PC-3 (cell line): ENCODE results near the gene STK11. TPM values are rescaled to one million over a fixed set of nuclear protein-coding genes. Genes with fewer than 3 reads are reported as not detected.

Experiments
- ATAC-seq: fragments of 200-7000 bp; cut with Tn5 transposase; 2 replicates; pipeline ENCODE4 v1.9.1; 2020; ENCODE audit warnings: mild to moderate bottlenecking, moderate library complexity
- BruUV-seq: library from RNA; stranded (reverse); fragments of 400-500 nt; replicated peaks from 2 replicates; lab custom pipeline; 2021; lab: Mats Ljungman, UMichigan
- CTCF ChIA-PET: fragments of 300-600 bp; sonication (Branson Sonifier 250); formaldehyde crosslinking; loops from one replicate; lab custom pipeline; 2022; ENCODE audit warnings: antibody characterized with exemption; lab: Charles Lee
- POLR2A ChIA-PET: fragments of 300-600 bp; sonication (Branson Sonifier 250); formaldehyde crosslinking; loops from one replicate; lab custom pipeline; 2022; ENCODE audit warnings: antibody characterized with exemption; ENCODE audit not compliant: unreplicated experiment; lab: Charles Lee
- DNase-seq: peaks from one replicate; pipeline ENCODE4 v3.0.0-alpha.2; 2015
- H2AFZ ChIP-seq: fragments of 300-600 bp; sonication (generic); 2 replicates; pipeline ENCODE4 v1.6.0; 2016; ENCODE audit warnings: antibody characterized with exemption, low read length
- H3F3A ChIP-seq: fragments of 300-600 bp; sonication (generic); one replicate; pipeline ENCODE4 v1.6.0; 2017; ENCODE audit warnings: antibody characterized with exemption, low read length, control low read depth, mild to moderate bottlenecking; ENCODE audit not compliant: unreplicated experiment
- H3K27ac ChIP-seq: fragments of 300-600 bp; sonication (generic); 2 replicates; pipeline ENCODE4 v1.5.1; 2016; ENCODE audit warnings: mild to moderate bottlenecking, low read length
- H3K27me3 ChIP-seq: fragments of 300-600 bp; sonication (generic); 2 replicates; pipeline ENCODE4 v1.6.1; 2016; ENCODE audit warnings: low read length, mixed read lengths
- H3K36me3 ChIP-seq: fragments of 300-600 bp; sonication (generic); 2 replicates; pipeline ENCODE4 v1.6.1; 2016; ENCODE audit warnings: low read depth, mixed run types, low read length, mixed read lengths
- H3K4me1 ChIP-seq: fragments of 300-600 bp; sonication (generic); 2 replicates; pipeline ENCODE4 v1.5.1; 2016; ENCODE audit warnings: low read length; ENCODE audit not compliant: insufficient read depth
- H3K4me2 ChIP-seq: fragments of 300-600 bp; sonication (generic); 2 replicates; pipeline ENCODE4 v1.6.0; 2016; ENCODE audit warnings: low read length
- H3K4me3 ChIP-seq: fragments of 300-600 bp; sonication (generic); 2 replicates; pipeline ENCODE4 v1.5.1; 2016; ENCODE audit warnings: mild to moderate bottlenecking, low read length, mixed read lengths
- H3K79me2 ChIP-seq: fragments of 300-600 bp; sonication (generic); 2 replicates; pipeline ENCODE4 v1.6.1; 2017; ENCODE audit warnings: low read length, mixed read lengths
- H3K9ac ChIP-seq: fragments of 300-600 bp; sonication (generic); 2 replicates; pipeline ENCODE4 v1.6.0; 2016; ENCODE audit warnings: mild to moderate bottlenecking, low read length
- H3K9me2 ChIP-seq: fragments of 300-600 bp; sonication (generic); replicated peaks from 2 replicates; pipeline ENCODE4 v1.6.1; 2016; ENCODE audit warnings: mixed run types, low read length, mixed read lengths
- H3K9me3 ChIP-seq: fragments of 300-600 bp; sonication (generic); 2 replicates; pipeline ENCODE4 v1.6.1; 2016; ENCODE audit warnings: low read length, mixed read lengths
- H4K20me1 ChIP-seq: fragments of 300-600 bp; sonication (generic); 2 replicates; pipeline ENCODE4 v1.6.1; 2016; ENCODE audit warnings: low read length, mixed read lengths
- EZH2 ChIP-seq: fragments of 300-600 bp; sonication (generic); IDR thresholded peaks from one replicate; pipeline ENCODE4 v1.6.1; 2017; ENCODE audit warnings: antibody characterized with exemption, mild to moderate bottlenecking, low read length; ENCODE audit not compliant: unreplicated experiment
- EZH2phosphoT487 ChIP-seq: fragments of 300-600 bp; sonication (generic); IDR thresholded peaks from 2 replicates; pipeline ENCODE4 v1.6.1; 2018; ENCODE audit warnings: mild to moderate bottlenecking, antibody characterized with exemption, low read length, borderline replicate concordance
- intact Hi-C: fragments of 100-400 bp; cut with micrococcal nuclease; formaldehyde crosslinking; loops from 2 replicates; pipeline ENCODE4 v1.9.0; 2023
- total RNA-seq: library from RNA; depleted of rRNA; stranded (reverse); fragments of >200 nt; gene quantifications from 2 replicates; pipeline ENCODE4 v1.2.3, GENCODE V29; 2014
- TF ChIP-seq, protein P1 (sequence below): fragments of 300-600 bp; sonication (generic); conservative IDR thresholded peaks from 2 replicates; pipeline ENCODE4 v1.5.1; 2017; ENCODE audit warnings: antibody characterized with exemption, low read depth, mild to moderate bottlenecking, low read length

STK11 gene
- total RNA-seq, 1 experiment from 2014 or later: 82.4 TPM

DNA sequence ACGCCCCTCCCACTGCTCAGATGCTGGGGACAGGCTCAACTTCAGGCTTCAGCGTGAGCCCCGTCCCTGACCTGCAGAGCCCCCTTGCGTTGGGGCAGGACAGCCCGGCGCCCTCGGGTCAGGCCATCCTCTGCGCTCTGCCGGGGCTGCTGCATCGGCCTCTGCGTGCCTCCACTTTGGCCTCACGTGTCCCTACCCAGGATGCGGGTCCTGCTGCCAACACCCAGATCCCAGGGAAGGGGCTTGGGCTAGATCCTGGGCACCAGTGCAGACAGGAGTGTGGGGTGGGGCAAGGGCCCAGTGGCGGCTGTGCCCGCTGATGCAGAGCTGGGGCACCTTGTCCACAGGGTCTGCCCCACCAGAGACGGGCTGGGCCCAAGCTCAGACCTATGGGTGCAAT, 19.3 kb downstream of the STK11 start:
- Histone ChIP-seq H3K36me3 (no peaks in the 10 kb centered on the region), H3K4me1 (no peaks in the 10 kb centered on the region), H3K4me2 (no peak overlapping the region), H4K20me1 (no peaks in the 10 kb centered on the region), H3K9ac (no peak overlapping the region), H3F3A (no peaks in the 10 kb centered on the region), H3K27ac (no peak overlapping the region), H3K79me2 (no peaks in the 10 kb centered on the region), H3K27me3 (no peaks in the 10 kb centered on the region), H3K4me3 (no peak overlapping the region), H3K9me2 (no peaks in the 10 kb centered on the region), H3K9me3 (no peaks in the 10 kb centered on the region), H2AFZ (no peak overlapping the region)
- ATAC-seq (no peak), DNase-seq (no peak)
- POLR2A ChIA-PET: no interaction called here
- intact Hi-C loops: no loop called here
- no TSS peak for BruUV-seq
- CTCF ChIA-PET: interaction anchor here (0.5 to 0.6 kb wide), 2 partner anchors 17 to 212 kb away, joined by 5 read pairs; partner anchors contain the start of gene ATP5F1D
- TF ChIP-seq EZH2phosphoT487 (no peak), EZH2 (no peak)
- TF ChIP-seq, protein P1, sequence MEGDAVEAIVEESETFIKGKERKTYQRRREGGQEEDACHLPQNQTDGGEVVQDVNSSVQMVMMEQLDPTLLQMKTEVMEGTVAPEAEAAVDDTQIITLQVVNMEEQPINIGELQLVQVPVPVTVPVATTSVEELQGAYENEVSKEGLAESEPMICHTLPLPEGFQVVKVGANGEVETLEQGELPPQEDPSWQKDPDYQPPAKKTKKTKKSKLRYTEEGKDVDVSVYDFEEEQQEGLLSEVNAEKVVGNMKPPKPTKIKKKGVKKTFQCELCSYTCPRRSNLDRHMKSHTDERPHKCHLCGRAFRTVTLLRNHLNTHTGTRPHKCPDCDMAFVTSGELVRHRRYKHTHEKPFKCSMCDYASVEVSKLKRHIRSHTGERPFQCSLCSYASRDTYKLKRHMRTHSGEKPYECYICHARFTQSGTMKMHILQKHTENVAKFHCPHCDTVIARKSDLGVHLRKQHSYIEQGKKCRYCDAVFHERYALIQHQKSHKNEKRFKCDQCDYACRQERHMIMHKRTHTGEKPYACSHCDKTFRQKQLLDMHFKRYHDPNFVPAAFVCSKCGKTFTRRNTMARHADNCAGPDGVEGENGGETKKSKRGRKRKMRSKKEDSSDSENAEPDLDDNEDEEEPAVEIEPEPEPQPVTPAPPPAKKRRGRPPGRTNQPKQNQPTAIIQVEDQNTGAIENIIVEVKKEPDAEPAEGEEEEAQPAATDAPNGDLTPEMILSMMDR: no peak

DNA sequence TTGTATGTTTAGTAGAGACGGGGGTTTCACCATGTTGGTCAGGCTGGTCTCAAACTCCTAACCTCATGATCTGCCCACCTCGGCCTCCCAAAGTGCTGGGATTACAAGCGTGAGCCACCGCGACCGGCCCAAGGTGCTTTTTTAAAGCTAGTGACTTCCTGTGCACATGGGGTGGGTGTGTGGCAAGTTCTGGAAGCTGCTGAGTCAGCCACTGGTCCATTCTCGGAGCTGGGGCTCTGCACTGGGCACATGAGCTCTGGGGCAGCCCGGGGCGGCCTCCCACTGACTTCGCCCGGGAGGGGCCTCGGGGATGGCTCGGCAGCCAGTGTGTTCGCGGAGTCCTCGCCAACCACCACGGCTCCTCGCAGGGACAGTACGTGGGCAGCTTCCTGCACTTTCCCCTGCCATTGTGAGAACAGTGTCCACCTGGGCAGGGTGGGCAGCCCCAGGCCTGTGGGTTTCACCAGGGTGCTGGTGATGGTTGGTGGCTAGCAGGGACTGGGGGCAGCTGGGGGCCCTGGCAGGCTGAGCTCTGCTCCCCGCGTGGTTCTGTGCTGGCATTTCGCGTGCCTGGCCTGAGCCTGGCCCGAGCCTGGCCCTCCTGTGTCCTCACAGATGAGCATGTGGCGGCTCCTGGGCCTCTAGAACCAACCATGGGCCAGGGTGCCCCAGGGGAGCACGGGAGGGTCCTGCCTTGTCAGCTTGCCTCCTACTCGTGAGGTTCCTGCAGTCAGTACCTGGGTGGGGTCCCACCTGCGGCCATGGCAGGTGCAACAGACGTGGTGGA, 20.1 kb downstream of the STK11 start:
- H3K9me2 ChIP-seq: no peaks in the 10 kb centered on the region
- H4K20me1 ChIP-seq: no peaks in the 10 kb centered on the region
- H3K27me3 ChIP-seq: no peaks in the 10 kb centered on the region
- intact Hi-C loops: no loop called here
- H3F3A ChIP-seq: no peaks in the 10 kb centered on the region
- no peaks in the 10 kb centered on the region for H3K4me1 ChIP-seq
- ChIA-PET CTCF (interaction anchor here (0.5 to 0.6 kb wide), 2 partner anchors 16 to 211 kb away, joined by 5 read pairs; partner anchors contain the start of gene ATP5F1D), POLR2A (no interaction called here)
- no peak overlapping the region for H3K9ac ChIP-seq
- DNase-seq (no peak), ATAC-seq (no peak; the same call in 1 of the 2 replicates)
- no TSS peak for BruUV-seq
- TF ChIP-seq, protein P1: no peak
- TF ChIP-seq EZH2 (no peak), EZH2phosphoT487 (no peak)
- no peaks in the 10 kb centered on the region for H3K36me3 ChIP-seq
- H3K79me2 ChIP-seq: no peaks in the 10 kb centered on the region
- no peak overlapping the region for H3K27ac ChIP-seq
- H3K9me3 ChIP-seq: no peaks in the 10 kb centered on the region
- no peak overlapping the region for H3K4me2 ChIP-seq
- no peak overlapping the region for H3K4me3 ChIP-seq
- no peak overlapping the region for H2AFZ ChIP-seq

DNA sequence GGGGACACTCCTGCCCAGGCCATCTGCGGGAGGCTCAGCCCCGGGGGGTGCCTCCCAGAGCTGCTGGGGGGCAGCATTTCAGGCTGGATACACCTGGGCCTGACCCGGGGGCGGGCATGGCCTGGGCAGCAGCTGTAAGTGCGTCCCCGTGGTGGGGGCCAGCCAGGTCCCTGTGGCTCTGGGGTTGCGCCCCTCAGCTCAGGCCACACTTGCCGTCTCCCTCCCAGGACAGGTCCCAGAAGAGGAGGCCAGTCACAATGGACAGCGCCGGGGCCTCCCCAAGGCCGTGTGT, 20.6 kb downstream of the STK11 start:
- no peak overlapping the region for H3K27ac ChIP-seq
- no peaks in the 10 kb centered on the region for H3K27me3 ChIP-seq
- ATAC-seq: no peak
- H3K4me1 ChIP-seq: no peaks in the 10 kb centered on the region
- TF ChIP-seq EZH2phosphoT487 (no peak), EZH2 (no peak)
- TF ChIP-seq, protein P1: no peak
- H3F3A ChIP-seq: no peaks in the 10 kb centered on the region
- no peak for DNase-seq
- no peak overlapping the region for H3K4me3 ChIP-seq
- H3K79me2 ChIP-seq: no peaks in the 10 kb centered on the region
- ChIA-PET CTCF (no interaction called here), POLR2A (no interaction called here)
- H4K20me1 ChIP-seq: no peaks in the 10 kb centered on the region
- no peaks in the 10 kb centered on the region for H3K9me2 ChIP-seq
- H3K9ac ChIP-seq: no peak overlapping the region
- no TSS peak for BruUV-seq
- intact Hi-C loops: no loop called here
- no peaks in the 10 kb centered on the region for H3K9me3 ChIP-seq
- no peaks in the 10 kb centered on the region for H3K36me3 ChIP-seq
- H3K4me2 ChIP-seq: no peak overlapping the region
- H2AFZ ChIP-seq: no peak overlapping the region
